Coronary artery (tissue), 2 donors: ENCODE results near the gene KAZALD1.

Source experiments
- DNase-seq: peaks from one replicate; pipeline ENCODE4 v3.0.0-alpha.2; 2017; ENCODE audit warnings: low spot score
- H3K27ac ChIP-seq, 2 donors: fragments of 200-600 bp; sonication (generic); one replicate each; pipeline ENCODE4 v1.5.1; 2016 to 2019
- H3K4me3 ChIP-seq: fragments of 200-600 bp; sonication (generic); 2 replicates; pipeline ENCODE4 v1.5.1; 2016; ENCODE audit warnings: mild to moderate bottlenecking, moderate library complexity
- CTCF ChIP-seq: fragments of 200-600 bp; sonication (generic); IDR thresholded peaks from one replicate; pipeline ENCODE4 v1.5.1; 2019; ENCODE audit warnings: antibody characterized with exemption

KAZALD1 gene

GRCh38 chr10:101016814-101017213, 45.0 kb upstream of the KAZALD1 start:
- DNase-seq: no peak
- Histone ChIP-seq H3K4me3 (no peak overlapping the region), H3K27ac (no peak overlapping the region)
- no peak for TF ChIP-seq CTCF

DNA sequence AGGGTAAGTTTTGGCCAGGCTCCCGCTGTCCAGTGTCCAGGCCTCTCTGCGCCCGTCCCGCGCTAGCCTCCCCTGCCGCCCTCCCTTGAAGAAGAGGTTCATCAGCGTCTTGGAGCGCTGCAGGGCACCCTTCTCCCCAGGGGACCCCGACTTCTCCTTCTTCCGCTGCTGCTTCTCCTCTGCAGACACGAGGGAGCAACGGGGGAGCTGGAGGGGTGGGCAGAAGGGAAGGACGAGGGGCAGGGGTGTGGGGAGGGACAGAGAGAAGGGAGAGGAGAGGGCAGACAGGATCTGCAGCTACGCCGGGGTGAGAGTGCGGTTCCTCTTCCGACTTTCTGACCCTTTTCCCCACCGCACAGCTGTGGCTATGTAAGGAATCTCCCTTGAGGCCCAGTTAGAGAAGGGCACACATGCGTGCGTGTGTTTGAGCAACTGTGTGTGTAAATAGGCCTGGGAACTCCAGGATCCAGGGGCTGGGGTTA, 43.6 kb upstream of the KAZALD1 start:
- no peak overlapping the region for H3K27ac ChIP-seq
- no peak for DNase-seq

DNA sequence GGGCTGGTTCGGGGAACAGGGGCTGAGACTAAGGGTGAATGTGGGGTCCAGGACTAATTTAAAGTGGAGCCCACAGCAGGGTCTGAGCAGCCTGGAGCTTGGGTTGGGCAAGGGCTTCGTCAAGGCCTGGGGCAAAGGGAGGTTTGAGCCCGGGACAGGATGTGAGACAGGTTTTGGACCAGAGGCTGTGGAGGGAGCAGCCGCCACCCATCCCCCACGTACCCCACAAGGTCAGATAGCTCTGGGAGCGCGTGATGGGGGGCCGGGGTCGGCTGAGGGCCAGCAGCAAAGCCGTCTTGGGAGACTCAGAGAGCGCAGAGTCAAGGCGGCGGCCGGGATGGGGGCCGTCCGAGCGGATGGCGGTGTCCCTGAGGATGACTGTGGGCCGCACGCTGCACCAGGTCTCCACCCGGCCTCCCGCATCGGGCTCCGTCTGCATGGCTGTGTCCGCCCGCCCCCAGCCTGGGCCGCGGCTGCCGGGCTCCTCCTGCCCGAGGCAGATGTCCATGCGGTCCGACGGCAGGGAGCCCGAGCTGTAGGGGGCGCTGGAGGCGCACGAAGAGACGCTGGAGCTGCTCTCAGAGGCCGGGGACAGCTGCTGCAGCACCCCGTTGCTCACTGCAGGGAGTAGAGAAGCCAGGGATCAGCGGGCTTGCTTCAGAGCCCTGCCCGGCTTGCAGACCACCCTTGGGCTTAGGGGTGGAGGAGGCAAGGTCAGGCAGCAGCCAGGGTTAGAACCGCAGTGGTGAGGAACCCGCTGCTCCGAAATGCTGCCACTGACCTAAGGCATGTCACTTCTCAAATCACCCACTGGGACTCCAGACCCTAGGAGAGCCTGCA, 43.0 kb upstream of the KAZALD1 start:
- peak overlapping the region; percentile 21 for H3K4me3 ChIP-seq
- H3K27ac ChIP-seq: no peak overlapping the region
- DNase-seq: no peak
- peak; percentile 55 for TF ChIP-seq CTCF

More for the DNA sequence above, 43.6 kb upstream of the KAZALD1 start:
- no peak for TF ChIP-seq CTCF
- no peak overlapping the region for H3K4me3 ChIP-seq

DNA sequence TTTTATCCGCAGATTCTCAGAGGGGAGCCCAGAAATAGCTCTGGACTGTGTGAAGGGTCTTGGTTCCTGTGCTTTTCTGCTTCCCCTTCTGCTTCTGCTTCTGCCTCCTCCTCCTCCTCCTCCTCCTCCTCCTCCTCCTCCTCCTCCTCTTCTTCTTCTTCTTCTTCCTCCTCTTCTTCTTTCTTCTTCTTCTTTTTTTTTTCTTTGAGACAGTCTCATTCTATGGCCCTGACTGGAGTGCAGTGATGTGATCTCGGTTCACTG, 42.4 kb upstream of the KAZALD1 start:
- Histone ChIP-seq H3K4me3 (no peak overlapping the region), H3K27ac (no peak overlapping the region)
- DNase-seq: no peak

DNA sequence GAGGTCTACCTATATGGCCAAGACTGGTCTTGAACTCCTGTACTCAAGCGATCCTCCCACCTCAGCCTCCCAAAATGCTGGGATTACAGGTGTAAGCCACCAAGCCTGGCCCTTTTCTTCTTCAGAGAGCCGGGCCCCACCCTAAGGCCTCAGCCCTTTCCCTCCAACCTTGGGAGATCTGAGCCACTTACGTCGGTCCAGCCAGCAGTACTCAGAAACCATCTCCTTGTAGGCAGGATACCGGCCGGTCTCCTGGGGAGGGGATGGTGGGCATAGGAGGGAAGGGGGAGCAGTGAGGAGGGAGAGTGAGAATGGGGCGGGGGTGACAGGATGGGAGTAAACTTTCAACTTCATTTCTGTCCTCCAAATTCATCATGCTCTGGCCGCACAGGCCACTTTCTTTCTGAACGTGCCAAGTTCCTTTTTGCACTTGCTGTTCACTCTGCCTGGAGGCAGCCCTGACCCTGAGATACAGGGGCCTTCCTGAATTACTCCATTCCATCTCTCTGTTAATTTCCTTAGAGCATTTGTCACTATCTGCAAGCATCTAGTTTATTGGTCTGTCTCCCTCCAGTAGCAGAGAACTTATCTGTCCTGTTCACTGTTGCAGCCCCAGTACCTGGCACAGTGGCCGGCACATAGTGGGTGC, 41.2 kb upstream of the KAZALD1 start:
- no peak for TF ChIP-seq CTCF
- H3K4me3 ChIP-seq: no peak overlapping the region
- no peak for DNase-seq
- H3K27ac ChIP-seq: no peak overlapping the region

More for the DNA sequence above, 42.4 kb upstream of the KAZALD1 start:
- TF ChIP-seq CTCF: no peak

GRCh38 chr10:101021239-101021638, 40.5 kb upstream of the KAZALD1 start:
- Histone ChIP-seq H3K4me3 (no peak overlapping the region), H3K27ac (no peak overlapping the region)
- no peak for DNase-seq
- TF ChIP-seq CTCF: no peak
